HG03066 (cell line): ENCODE data around the gene MPC1L.

ENCODE experiments used
- ATAC-seq: cut with Tn5 transposase; IDR thresholded peaks from one replicate; pipeline ENCODE4 v1.9.1; 2021; ENCODE audit warnings: low read depth; ENCODE audit not compliant: unreplicated experiment

Gene MPC1L

GRCh38 chrX:40625294-40625693 lies 2.1 kb downstream of the MPC1L start:
- ATAC-seq, result no peak

- ATAC-seq, result no peak
These were observed 5.3 kb downstream of the MPC1L start for GRCh38 chrX:40628506-40628905.

DNA sequence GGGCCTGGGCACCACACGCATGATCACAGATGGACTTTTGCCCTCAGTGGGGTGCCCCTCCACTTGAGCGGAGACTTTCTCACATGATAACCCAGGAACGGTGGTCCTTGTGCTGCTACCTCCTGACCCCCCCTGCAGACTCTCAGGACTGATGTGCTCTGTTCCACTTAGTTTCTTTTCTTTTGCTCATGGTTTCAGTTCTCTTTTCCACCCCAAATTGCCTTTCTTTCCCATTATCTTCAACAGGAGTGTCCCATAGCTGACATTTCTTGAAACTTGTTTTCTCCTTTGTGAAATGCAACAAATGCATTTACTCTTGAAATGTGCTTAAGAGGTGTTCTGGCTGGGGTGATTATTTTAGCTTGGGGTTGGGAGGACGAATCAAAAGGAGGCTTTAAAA lies 9.0 kb downstream of the MPC1L start:
- ATAC-seq, result no peak

DNA sequence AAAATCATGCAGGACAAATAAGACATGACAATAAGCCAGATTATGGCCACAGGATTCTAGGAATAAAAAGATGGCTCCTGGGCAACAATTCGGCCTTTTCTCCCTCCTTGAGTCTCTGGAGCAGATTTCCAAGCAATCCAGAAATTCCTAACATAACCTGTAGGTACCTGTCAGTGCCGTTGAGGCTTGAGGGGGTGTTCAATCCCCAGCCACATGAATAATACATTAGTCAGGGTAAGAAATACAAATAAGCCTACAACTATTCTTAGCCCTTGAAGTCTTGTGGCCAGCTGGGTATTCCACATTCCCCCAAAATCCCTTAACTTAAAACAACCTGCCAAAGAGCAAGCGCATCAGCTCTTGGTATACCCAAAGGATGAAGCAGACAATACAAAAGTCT lies 14.5 kb downstream of the MPC1L start:
- ATAC-seq, result no peak

DNA sequence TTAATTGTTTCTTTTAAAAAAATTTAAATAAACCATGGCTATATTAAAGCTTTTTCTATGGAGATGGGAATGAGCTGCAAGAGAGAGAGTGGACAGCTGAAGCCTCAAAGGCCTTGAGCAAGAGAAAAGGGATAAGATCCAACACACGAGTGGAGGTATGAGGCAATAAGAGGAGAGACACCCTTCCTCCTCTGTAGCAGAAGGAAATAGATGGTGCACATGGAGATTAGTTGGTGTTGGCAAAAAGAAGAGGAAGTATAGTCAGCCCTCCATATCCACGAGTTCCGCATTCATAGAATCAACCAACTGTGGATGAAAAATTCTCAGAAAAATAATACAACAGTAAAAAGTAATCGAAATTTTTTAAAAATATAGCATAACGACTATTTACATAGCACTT lies 20.9 kb downstream of the MPC1L start:
- no peak for ATAC-seq

DNA sequence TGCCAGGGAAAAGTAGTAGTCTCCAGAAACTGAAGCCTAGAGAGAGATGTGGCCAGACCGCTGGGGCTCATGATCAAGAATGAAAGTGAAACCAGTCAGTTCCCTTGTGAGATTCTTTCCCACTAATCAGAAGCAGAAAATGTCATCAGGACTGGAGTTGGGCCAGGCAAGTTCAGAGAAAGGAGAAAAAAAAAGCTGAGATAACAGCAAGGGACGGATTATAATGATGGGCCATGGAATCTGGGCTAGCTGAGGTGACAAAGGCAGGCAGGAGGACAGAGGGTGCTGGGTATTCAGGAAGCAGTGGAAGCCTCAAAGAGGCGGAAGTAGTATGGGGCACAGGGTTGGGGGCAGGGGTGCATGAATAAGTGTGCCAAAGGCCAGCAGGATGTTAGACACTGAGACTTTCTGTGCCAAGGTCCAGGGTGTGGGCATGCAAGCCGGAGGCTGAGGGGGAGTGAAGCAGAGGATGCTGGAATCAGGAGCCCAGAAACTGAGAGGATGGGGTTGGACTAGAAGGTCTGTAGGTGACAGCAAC lies 21.7 kb downstream of the MPC1L start:
- ATAC-seq, result peak; percentile 34

GRCh38 chrX:40646489-40647306 lies 23.5 kb downstream of the MPC1L start:
- ATAC-seq, result peak; percentile 28

DNA sequence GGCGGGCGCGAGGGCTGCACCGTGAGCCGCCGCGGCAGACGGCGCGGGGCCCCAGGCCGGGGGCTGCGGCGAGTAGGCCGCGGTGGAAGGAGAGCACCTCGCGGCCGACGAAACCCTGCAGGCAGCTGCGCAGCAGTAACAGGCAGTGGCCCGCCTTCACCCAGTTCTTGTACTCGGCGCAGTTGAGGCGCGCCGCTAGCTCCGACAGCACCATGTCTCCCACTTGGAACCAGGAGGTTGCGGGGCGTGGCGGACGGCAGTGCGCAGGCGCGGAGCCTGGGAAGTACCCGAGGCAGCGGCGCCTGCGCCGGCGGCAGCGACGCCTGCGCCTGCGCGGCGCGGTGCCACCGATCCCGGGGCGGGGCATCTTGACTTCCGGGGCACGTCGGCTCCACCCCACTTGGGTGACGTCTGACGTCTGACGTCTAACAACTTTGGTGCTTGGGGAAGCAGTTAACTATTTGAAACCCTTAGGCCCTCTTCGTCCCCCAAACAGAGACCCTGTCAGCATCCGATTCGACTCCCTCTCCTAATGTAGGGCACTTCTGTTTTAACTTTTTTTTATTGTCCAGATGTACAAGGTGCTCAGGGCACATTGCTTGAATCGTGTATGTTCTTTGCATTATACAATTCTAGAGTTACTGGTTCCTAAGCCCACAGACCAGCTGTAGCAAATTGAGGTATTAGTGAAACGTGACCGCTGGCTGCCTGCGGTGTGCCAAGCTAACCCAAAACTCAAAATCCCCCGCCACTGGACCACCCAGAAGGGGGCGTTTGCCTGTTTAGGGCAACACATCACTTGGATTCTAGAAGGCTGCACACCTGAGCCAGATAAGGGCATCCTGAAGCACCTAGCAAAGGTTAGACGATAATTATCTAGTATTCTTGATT lies 24.3 kb downstream of the MPC1L start, which contains the start of gene CXorf38:
Gene CXorf38, minus strand, starts transcription at position 255 of the 891 bp plus-strand sequence. Its CDS starts 41 bp downstream, at position 214.
- ATAC-seq, result peak; percentile 65

- ATAC-seq, result no peak
These were observed 28.5 kb downstream of the MPC1L start for GRCh38 chrX:40651620-40652223.

GRCh38 chrX:40652664-40653063 lies 29.4 kb downstream of the MPC1L start:
- no peak for ATAC-seq

- no peak for ATAC-seq
These were observed 30.3 kb downstream of the MPC1L start for GRCh38 chrX:40653535-40653934.

GRCh38 chrX:40660381-40660780 lies 37.2 kb downstream of the MPC1L start:
- no peak for ATAC-seq

DNA sequence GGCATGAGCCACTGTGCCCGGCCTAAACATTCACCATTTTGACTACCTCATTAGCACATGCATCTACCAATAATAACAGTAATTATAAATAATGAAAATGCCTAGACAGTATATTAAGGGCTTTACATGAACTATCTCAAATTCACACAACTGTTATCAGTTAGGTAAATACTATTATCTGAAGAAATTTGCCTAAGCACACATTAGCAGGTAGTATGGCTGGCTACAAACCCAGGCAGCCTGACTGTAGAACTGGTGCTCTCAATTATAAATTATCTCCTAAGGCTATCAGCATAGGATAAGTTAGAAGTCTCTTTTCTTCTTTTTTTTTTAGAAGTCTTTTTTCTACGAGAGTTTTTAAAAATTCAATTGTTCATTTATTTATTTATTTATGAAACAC lies 38.3 kb downstream of the MPC1L start:
- no peak for ATAC-seq

- no peak for ATAC-seq
These were observed 40.0 kb downstream of the MPC1L start for GRCh38 chrX:40663078-40663740.

DNA sequence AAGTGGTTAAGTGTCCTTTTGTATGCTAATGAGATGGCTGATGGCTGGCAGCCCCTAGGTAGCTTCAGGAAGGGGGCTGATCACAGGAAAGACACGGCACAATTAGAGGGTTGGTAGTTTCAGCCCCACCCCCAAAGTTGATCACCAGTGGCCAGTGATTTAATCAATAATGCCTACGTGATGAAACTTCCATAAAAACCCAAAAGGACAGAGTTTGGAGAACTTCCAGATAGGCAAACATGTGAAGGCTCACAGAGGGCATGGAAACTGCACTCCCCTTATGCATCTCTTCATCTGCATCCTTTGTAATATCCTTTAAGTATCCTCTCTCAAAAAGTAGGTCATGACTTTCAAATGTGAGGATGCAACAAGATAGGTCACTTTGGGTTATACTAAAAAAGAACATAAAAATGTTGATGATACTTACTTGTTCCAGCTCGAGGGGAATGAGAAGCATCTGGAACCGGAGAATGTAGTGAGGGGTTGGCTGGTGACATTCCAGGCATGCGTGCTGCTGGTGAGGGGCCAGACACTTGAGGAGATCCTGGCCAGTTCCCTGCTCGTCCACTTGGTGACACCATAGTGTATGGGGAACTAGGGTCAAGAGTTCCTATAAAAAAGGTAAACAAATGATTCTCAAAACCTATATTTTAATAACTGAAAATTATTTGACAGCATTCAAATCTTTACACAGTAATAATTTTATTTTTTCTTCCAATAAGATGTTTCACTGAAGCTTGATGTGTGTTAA lies 40.8 kb downstream of the MPC1L start:
- ATAC-seq, result no peak

DNA sequence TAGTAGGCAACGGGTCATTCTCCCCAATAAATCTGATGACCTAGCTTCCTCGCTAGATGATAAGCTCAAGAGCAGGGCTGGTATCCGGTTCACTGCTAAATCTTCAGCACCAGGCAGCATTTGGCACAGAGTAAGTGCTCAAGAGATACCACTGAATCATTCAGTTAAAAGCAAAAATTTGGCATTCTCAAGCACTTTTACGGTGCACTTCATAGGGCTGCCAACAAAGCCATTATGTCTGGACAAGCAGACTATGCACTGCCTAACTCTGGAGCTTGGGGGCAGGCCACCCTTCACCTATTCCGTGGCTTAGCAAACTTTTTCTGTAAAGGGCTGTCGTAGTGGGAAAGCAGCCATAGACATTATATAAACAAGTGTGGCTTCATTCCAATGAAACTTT lies 47.9 kb downstream of the MPC1L start:
- ATAC-seq, result no peak
